GM19467 (cell line): Measurements from ENCODE around the gene DLGAP4.

ENCODE experiments used
- ATAC-seq: cut with Tn5 transposase; IDR thresholded peaks from one replicate; pipeline ENCODE4 v1.9.1; 2021; ENCODE audit warnings: mild to moderate bottlenecking, moderate library complexity; ENCODE audit not compliant: unreplicated experiment

DLGAP4 gene

DNA sequence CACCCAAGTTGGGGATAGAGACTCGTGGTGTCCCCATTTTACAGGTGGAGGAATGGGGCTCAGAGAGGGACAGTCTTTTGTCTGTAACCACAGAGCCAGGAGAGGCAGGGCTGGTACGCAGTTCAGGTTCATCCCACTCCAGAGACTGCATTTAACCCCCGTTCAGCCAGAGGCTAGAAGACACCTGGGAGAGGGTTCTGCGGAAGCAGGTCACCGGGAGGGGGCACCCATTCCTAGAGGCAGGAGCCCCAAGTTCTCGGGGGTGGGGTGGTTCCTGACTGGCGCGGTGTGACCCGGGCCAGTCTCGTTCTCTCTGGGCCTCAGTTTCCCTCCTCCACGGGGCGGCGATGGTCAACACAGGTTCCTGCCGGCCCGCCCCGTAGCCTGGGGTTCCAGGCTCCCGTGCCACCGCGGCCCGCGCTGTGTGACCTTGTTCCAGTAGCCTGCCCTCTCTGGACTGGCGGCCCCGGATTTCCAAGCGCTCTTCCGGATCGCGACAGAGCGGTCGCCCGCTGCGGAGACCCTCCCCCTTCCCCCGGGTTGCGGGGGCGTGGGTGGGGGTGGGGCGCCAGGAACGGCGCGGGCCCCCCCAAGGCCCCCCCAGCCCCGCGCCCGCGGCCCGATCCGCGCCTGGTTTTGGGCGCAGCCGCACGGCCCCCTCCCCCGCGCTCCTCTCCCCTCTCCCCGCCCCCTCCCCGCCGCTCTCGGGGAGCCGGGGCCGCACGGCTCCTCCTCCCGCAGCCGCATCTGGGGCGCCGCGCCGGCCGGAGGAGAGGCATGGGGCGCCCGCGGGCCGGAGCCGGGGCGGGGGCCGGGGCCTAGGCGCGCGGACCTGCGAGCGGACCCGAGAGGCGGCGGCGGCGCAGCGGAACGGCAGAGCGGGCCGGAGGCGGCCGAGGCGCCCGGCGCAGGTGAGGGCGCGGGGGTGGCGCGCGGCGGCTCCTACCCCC is at the start of gene DLGAP4:
Gene DLGAP4, plus strand, starts transcription at position 738 of the 950 bp plus-strand sequence. CDS start 125,379 bp downstream, outside the sequence.
- ATAC-seq, result no peak

- ATAC-seq, result no peak
Measured at GRCh38 chr20:36259177-36260061, 46.7 kb upstream of the DLGAP4 start.

- no peak for ATAC-seq
Measured at GRCh38 chr20:36260316-36260715, 45.8 kb upstream of the DLGAP4 start.

DNA sequence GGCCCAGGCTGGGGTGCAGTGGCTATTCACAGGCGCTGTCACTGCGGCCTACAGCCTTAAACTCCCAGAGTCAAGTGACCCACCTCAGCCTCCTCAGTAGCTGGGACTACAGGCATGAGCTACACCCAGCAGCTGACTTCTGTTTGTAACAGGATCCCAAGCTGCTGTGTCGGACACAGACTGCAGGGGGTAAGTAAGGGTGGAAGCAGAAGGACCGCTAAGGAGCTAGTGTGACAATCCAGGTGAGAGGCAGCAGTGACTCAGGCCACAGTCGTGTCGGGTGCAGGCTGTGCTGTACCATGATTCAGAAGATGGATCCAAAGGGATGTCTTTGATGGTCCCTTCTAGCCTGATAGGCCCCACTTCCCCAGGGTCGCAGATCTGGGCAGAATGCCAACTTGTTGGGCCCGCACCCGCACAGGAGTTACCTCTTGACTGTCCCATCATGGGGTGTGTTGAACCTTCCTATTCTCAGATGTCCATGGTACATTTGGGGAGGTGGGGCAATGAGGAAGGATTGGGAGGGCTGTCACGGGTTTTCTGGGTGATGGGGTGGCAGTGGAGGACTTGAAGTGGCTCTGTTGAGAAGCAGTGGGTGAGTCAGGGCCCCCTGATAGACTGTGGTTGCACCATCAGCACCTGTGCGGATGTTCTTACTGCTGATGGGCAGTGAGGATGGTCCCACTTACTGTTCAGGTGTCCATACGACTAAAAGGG is 44.6 kb upstream of the DLGAP4 start:
- no peak for ATAC-seq

- ATAC-seq, result no peak
Measured at GRCh38 chr20:36262440-36262839, 43.7 kb upstream of the DLGAP4 start.

DNA sequence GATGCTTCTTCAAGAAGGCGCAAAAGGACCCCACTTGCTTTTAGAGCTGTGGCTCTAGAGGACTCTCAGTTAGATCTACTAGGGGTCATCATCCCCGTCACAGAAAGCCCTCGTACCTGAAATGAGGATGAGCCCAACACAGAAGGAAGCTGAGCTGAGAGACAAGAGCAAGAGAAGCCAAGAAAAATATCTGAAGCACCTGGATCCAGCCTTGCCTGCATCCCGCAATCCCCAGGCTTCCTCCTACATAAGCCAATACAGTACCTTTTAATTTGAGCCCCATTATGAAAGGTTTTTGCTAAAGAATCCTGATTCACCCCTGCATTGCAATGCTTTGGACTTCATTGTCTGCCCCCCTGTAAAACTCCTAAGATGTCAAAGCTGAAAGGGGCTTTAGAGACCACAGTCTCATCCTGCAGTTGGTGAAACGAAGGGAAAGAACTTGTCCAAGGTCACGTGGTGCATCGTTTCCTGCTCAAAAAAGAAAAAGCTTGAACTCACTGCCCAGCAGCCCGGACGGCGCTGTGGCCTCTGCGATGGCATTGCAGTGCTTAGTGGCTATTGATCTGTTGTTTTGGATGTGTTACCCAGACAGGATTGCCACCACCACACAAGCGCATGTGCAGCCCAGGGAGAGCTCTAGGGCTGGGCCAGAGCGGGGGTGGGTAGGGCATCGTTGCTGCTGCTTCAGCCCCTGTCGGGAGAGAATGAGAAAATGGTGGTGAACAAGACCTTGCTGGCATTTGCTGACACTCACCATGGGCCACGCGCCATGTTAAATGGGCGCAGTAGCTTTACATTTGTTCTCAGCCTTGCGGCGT is 41.5 kb upstream of the DLGAP4 start:
- ATAC-seq, result no peak

- no peak for ATAC-seq
Measured at GRCh38 chr20:36266189-36266588, 40.0 kb upstream of the DLGAP4 start.

DNA sequence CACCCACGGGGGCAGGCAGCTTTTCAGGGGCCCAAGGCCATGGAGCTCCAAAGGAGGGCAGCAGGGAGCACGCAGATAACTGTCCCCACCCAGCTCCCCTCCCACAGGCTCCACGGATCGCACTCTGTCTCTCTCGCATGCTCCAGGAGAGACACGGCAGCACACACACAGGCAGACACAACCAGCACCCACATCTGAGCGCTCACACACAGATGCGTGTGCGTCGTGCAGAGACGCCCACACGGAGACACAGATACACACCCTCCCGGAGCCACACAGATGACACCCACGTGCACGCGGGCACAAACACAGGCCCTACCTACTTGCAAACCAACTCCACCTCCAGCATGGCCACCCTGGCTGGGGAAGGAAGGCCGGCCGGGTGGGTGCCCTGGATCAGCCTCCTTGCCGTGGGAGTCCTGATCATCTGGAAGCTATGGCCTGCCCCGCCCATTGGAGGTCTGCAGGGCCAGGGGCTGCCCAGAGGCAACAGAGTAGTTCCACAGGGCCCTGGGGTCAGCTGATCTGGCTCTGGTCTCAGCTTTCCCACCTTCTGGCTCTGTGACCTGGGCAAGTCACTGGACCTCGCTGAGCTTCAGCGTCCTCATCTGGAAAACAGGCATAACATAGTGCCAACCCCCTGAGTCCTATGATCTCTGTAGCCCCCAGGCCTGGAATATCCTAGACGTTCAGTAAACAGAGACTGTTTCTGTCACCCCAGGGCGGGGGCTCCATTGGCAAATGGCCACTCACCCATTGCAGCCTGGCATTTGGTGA is 38.3 kb upstream of the DLGAP4 start:
- ATAC-seq, result no peak

- no peak for ATAC-seq
Measured at GRCh38 chr20:36268440-36269342, 37.4 kb upstream of the DLGAP4 start.

GRCh38 chr20:36269507-36269906 is 36.6 kb upstream of the DLGAP4 start:
- no peak for ATAC-seq

DNA sequence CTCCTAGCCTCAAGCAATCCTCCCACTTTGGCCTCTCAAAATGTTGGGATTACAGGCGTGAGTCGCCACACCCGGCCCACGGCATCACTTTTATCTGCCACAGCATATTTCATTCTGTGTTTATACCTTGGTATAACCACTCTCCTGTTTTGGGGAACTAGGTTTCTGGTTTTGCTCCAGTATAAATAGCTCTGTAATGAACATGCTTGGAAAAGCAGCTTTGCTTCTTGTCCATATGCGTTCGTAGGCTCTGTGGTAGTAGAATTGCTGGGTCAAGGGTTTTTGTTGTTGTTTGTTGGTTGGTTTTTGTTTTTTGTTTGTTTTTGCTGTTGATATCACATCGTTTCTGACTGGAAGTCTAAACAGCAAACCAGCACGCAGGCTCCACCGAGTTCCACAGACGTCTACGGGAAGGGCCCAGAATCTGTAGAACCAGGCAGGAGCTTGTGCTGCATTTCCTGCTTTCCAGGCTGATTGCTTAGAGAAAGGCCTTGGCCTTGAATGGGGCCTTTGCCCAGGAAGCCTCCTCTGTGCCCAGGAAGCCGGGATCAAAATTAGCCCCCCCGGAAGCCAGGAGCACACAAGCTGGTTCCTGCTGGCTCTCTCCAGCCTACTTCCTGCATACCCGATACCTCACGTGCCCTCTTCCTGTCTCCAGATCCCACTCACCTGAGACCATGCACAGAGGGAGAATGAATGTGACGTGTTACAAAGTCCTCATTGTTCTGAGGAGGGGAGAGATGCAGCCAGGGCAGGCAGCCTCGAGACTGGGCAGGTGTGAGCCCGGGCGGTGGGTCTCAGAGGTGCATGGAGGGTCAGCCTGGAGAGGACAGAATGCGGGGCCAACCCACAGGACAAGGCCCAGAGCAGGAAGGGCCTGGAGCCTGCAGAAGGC is 35.1 kb upstream of the DLGAP4 start:
- ATAC-seq, result no peak

DNA sequence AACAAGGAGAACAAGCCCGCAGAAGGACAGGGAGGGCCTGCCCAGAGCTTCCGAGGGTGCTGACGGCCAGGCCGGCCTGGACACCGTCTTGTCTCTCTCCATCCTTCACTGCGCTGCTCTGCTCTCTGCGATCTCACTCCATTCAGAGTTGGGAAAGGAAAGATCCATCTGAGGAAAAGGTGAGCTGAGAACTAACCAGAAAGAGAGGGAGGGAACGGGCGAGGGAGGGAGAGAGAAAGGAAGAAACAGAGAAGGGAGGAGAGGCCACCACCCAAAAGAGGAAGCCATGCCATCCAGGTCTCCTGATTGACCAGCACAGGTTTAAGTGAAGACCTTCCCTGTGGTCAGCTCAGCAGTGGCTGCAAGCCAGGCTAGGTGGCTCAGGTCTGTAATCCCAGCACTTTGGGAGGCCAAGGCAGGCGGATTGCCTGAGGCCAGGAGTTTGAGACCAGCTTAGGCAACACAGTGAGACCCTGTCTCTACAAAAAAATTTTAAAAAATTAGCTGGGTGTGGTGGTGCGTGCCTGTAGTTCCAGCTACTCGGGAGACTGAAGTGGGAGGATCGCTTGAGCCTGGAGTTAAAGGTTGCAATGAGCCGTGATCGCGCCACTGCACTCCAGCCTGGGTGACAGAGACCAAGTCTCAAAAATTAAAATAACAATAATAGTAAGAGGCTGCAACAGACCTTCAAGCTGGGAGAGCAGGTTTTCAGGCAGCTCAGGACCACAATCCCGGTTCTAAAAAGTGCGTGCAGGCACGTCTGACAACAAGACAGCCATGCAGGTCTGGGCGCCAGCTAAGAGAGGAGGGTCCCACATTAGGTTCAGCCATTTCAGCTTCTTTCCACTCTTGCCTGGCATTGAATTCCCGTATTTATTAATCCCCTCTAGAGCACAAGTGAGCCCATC is 34.2 kb upstream of the DLGAP4 start:
- no peak for ATAC-seq

GRCh38 chr20:36272547-36273220 is 33.5 kb upstream of the DLGAP4 start:
- ATAC-seq, result no peak

DNA sequence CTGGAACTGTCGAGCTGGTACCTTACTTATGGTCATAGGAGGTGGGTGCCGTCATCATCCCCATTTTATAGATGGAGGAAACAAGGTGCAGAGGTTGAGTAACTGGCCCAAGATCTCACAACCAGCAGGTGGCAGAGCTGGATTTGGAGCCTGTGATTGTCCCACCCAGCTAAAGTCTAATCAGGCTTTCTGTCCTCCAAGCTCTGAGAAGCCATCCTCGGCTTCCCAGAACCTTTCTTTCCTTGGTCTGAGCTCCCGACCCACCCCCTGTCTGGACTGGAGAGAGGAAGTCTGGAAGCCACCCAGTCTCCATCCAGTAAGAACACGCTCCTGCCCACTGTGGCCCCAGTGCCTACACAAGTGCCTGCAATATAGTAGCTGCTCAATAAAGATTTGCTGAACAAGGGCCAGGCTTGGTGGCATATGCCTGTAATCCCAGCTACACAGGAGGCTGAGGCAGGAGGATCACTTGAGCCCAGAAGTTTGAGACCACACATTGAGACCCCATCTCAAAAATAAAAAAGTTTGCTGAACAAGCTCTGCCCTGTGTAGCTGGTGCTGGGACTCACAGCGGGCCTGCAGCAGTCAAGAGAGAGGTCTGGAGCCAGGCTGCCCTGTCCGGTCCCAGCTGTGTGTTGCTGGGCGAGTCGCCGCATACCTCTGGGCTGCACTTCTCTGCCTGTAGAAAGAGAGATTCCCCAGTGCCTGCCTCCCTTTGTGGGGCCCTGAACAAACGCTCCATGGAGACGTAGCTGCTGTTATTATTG is 32.5 kb upstream of the DLGAP4 start:
- no peak for ATAC-seq
